ENCODE measurements around the gene WWOX. TPM values are rescaled to one million over a fixed set of nuclear protein-coding genes. Genes with fewer than 3 reads are reported as not detected.

Gene WWOX
- total RNA-seq, 4 donors from 2014 or later: 21.4 to 55.6 (median 33.2) TPM

DNA sequence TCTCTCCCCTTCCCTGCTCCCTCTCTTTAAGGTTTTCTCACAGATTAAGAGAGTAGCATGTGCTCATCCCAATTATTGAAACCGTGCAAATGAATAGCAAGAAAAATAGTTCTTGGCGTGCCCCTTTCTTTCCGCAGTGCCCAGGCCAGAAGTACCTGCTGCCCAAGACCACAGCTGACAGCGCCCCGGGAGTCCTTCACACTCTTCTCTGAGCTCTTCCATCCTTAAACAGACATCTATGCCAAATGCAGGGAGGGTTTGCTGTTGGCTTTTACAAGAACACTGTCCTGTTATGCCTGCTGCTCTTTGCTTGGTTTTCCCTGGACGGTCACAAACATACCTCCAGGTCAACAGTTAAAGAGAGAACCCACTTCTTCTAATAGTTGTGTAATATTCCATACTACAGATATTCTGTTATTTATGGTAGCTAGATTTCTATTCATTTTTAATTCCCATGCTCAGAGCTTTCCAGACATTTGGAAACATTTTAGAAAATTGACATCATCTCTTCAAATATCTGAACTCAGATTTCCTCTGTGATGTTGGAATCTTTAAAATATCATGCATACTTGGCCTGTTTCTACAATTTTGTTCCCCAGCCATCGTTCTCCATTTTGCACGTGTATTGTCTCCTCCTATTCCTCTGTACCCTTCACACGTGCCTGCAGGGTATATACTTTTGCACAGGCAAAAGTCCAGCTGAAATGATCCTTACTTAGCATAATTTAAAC is 416.7 kb downstream of the WWOX start:
- DNase-seq (ENCODE audit: low spot score): no peak
- ATAC-seq (ENCODE audit: low FRiP score): no peak
- TF ChIP-seq, protein P1, sequence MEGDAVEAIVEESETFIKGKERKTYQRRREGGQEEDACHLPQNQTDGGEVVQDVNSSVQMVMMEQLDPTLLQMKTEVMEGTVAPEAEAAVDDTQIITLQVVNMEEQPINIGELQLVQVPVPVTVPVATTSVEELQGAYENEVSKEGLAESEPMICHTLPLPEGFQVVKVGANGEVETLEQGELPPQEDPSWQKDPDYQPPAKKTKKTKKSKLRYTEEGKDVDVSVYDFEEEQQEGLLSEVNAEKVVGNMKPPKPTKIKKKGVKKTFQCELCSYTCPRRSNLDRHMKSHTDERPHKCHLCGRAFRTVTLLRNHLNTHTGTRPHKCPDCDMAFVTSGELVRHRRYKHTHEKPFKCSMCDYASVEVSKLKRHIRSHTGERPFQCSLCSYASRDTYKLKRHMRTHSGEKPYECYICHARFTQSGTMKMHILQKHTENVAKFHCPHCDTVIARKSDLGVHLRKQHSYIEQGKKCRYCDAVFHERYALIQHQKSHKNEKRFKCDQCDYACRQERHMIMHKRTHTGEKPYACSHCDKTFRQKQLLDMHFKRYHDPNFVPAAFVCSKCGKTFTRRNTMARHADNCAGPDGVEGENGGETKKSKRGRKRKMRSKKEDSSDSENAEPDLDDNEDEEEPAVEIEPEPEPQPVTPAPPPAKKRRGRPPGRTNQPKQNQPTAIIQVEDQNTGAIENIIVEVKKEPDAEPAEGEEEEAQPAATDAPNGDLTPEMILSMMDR (IDR thresholded peaks at IDR 0.05): no peak

DNA sequence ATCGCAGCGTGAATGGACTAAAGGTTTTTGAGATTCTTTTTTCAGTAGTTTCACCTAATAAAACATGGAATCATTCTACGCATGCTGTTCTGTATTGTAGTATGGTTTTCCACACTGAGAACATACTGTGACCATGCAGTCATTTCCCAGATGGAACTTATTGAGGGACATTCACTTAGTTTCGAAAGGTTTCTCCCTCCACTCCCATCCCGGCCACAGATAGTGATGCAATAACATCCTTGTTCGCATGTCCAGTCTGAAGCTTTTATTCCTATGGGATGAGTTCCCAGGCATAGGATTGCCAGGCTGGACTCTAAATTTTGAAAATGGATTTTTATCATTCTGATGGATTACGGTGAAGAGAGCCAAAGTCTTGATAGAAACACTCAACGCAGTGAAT is 420.4 kb downstream of the WWOX start:
- DNase-seq (ENCODE audit: low spot score): no peak
- TF ChIP-seq, protein P1 (IDR thresholded peaks at IDR 0.05): no peak
- ATAC-seq (ENCODE audit: low FRiP score): no peak

GRCh38 chr16:78520470-78520869 is 421.0 kb downstream of the WWOX start:
- TF ChIP-seq, protein P1 (IDR thresholded peaks at IDR 0.05): no peak
- ATAC-seq (ENCODE audit: low FRiP score): no peak
- DNase-seq (ENCODE audit: low spot score): no peak

DNA sequence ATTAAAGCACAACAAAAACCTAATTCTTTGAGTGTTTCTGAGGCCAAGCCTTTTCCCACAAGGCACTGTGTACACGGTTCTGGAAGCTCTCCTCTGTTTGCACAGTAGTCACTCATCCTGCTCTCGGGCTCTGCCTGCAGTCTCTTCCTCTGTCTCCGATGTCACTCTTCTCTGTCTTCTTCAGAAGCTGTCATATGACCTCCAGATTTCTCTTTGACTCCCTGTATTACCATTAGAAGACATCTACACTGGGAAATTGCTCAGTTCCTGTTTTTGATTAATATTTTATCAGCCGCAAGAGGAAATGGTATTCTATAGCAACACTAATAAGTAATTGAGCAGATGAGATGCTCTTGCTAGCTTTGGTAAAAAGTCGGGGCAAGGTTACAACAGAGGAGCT is 422.9 kb downstream of the WWOX start:
- DNase-seq (ENCODE audit: low spot score): no peak
- no peak for ATAC-seq (ENCODE audit: low FRiP score)
- TF ChIP-seq, protein P1 (IDR thresholded peaks at IDR 0.05): no peak

- DNase-seq (ENCODE audit: low spot score) (no peak), ATAC-seq (ENCODE audit: low FRiP score) (no peak)
- TF ChIP-seq, protein P1 (IDR thresholded peaks at IDR 0.05): no peak
These were observed 423.9 kb downstream of the WWOX start for GRCh38 chr16:78523212-78523985.

GRCh38 chr16:78524066-78524595 is 424.7 kb downstream of the WWOX start:
- TF ChIP-seq, protein P1 (IDR thresholded peaks at IDR 0.05): no peak
- ATAC-seq (ENCODE audit: low FRiP score) (no peak), DNase-seq (ENCODE audit: low spot score) (no peak)
